Mucosa of descending colon (tissue), 3 donors: ENCODE measurements around the gene OCIAD1. TPM values are rescaled to one million over a fixed set of nuclear protein-coding genes. Genes with fewer than 3 reads are reported as not detected.

Experiments
- ATAC-seq: fragments of 200-7000 bp; cut with Tn5 transposase; one replicate; pipeline ENCODE4 v1.9.1; 2020; ENCODE audit warnings: mild to moderate bottlenecking, moderate library complexity
- DNase-seq, 3 donors: peaks; one replicate each; pipeline ENCODE4 v3.0.0-alpha.2; 2020
- H3K36me3 ChIP-seq: fragments of 200-600 bp; one replicate; pipeline ENCODE4 v1.8.0; 2021; ENCODE audit warnings: low read depth, mild to moderate bottlenecking
- H3K4me1 ChIP-seq: fragments of 200-600 bp; one replicate; pipeline ENCODE4 v1.8.0; 2021; ENCODE audit warnings: low read depth, mild to moderate bottlenecking
- H3K4me3 ChIP-seq: fragments of 200-600 bp; one replicate; pipeline ENCODE4 v1.8.0; 2021; ENCODE audit warnings: mild to moderate bottlenecking
- H3K9me3 ChIP-seq: fragments of 200-600 bp; one replicate; pipeline ENCODE4 v1.8.0; 2021; ENCODE audit warnings: mild to moderate bottlenecking
- CTCF ChIP-seq: fragments of 200-600 bp; IDR thresholded peaks from one replicate; pipeline ENCODE4 v1.8.0; 2022; ENCODE audit warnings: antibody characterized with exemption, mild to moderate bottlenecking
- intact Hi-C, 2 donors: fragments of 100-400 bp; cut with DNase I in 1 of 2; cut with micrococcal nuclease in 1 of 2; formaldehyde crosslinking; loops; one replicate each; pipeline versions ENCODE4 v1.11.0 to v1.11.1; 2022; cut with DNase I, micrococcal nuclease
- total RNA-seq, 3 donors: library from RNA; stranded (reverse); fragmentation: NEBNext Ultra II Directional in 2 of 3; extraction: Animal tissue kit (Norgen Biotek cat#: 25700) in 2 of 3; gene quantifications; one replicate each; pipeline versions ENCODE4 v1.2.1 to v1.2.4, GENCODE V29; 2021 to 2023
- donor health status: DM: no; HTN: no; CAD: no; lungs with moderate emphysema.
- donor health status: DM: no; HTN: no; CAD: no.
- donor health status: DM: no; HTN: yes; CAD: no.

The OCIAD1 gene
- total RNA-seq, 3 donors from 2014 or later = 119 to 150 (median 133) TPM

GRCh38 chr4:48790561-48790960 lies 40.3 kb upstream of the OCIAD1 start:
- no peaks in the 10 kb centered on the region for H3K9me3 ChIP-seq
- no peak overlapping the region for H3K4me3 ChIP-seq
- no peaks in the 10 kb centered on the region for H3K4me1 ChIP-seq
- intact Hi-C loops = no loop called here
- no peak for TF ChIP-seq CTCF
- DNase-seq (no peak), ATAC-seq (peak; percentile 45)
- H3K36me3 ChIP-seq = no peaks in the 10 kb centered on the region

- intact Hi-C loops = no loop called here
- H3K4me1 ChIP-seq = no peaks in the 10 kb centered on the region
- no peak for DNase-seq
- no peak for TF ChIP-seq CTCF
- no peaks in the 10 kb centered on the region for H3K9me3 ChIP-seq
- H3K36me3 ChIP-seq = no peaks in the 10 kb centered on the region
- no peak overlapping the region for H3K4me3 ChIP-seq
- no peak for ATAC-seq
Measured at GRCh38 chr4:48791313-48791712, 39.6 kb upstream of the OCIAD1 start.

- H3K36me3 ChIP-seq = no peaks in the 10 kb centered on the region
- H3K4me3 ChIP-seq = no peak overlapping the region
- DNase-seq = no peak
- H3K4me1 ChIP-seq = peaks cover 3% of the 10 kb centered on the region
- no peak for ATAC-seq
- intact Hi-C loops = no loop called here
- no peaks in the 10 kb centered on the region for H3K9me3 ChIP-seq
- TF ChIP-seq CTCF = no peak
Measured at GRCh38 chr4:48792348-48793006, 38.4 kb upstream of the OCIAD1 start.

- ATAC-seq (no peak), DNase-seq (no peak)
- TF ChIP-seq CTCF = no peak
- H3K9me3 ChIP-seq = no peaks in the 10 kb centered on the region
- intact Hi-C loops = no loop called here
- peaks cover 3% of the 10 kb centered on the region for H3K4me1 ChIP-seq
- no peak overlapping the region for H3K4me3 ChIP-seq
- H3K36me3 ChIP-seq = no peaks in the 10 kb centered on the region
Measured at GRCh38 chr4:48795108-48795507, 35.8 kb upstream of the OCIAD1 start.

GRCh38 chr4:48796191-48796926 lies 34.5 kb upstream of the OCIAD1 start:
- Histone ChIP-seq H3K4me3 (no peak overlapping the region), H3K9me3 (no peaks in the 10 kb centered on the region), H3K36me3 (no peaks in the 10 kb centered on the region), H3K4me1 (peaks cover 3% of the 10 kb centered on the region)
- DNase-seq (no peak), ATAC-seq (peak; percentile 36)
- intact Hi-C loops = no loop called here
- no peak for TF ChIP-seq CTCF
